Omental fat pad (tissue), 4 donors: ENCODE results near the gene GRM4. TPM values are rescaled to one million over a fixed set of nuclear protein-coding genes. Genes with fewer than 3 reads are reported as not detected.

Source experiments
- ATAC-seq: fragments of 150-250 bp; one replicate; pipeline ENCODE4 v1.9.1; 2016; ENCODE audit warnings: mild to moderate bottlenecking, moderate library complexity; ENCODE audit not compliant: low FRiP score
- DNase-seq: peaks from one replicate; pipeline ENCODE4 v3.0.0-alpha.2; 2019; ENCODE audit warnings: low spot score
- total RNA-seq, 4 donors: library from RNA; depleted of rRNA; stranded (reverse); fragments of >200 nt; gene quantifications; one replicate each; pipeline ENCODE4 v1.1.0, GENCODE V29; 2016
- TF ChIP-seq, protein P1 (sequence below), 3 donors: fragments of 450-650 bp; IDR thresholded peaks; one replicate each; pipeline ENCODE4 v1.5.1; 2016 to 2017; ENCODE audit warnings: antibody characterized with exemption in 3 of 3, mild to moderate bottlenecking in 3 of 3, moderate library complexity in 2 of 3

The GRM4 gene
- total RNA-seq, 4 donors from 2014 or later, result 0.60 TPM; not detected in 3

DNA sequence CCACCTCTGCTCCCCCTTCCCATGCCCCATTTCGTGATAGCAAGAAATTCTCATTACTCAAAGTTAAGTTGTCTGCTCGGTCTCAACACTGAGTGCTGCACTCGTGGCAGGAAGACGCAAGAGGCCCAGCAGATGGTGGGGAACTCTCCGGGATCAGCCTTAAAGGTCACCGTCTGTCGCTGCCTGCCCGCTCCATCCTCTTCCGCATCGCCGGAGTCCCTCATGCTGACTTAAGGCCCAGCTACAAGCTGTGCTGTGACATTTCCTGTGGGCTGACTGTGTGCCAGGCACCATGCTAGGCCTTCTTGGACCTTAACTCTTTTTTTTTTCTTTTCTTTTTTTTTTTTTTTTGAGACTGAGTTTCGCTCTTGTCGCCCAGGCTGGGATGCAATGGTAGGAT is 17.8 kb downstream of the GRM4 start:
- DNase-seq (no peak), ATAC-seq (no peak)
- TF ChIP-seq, protein P1, sequence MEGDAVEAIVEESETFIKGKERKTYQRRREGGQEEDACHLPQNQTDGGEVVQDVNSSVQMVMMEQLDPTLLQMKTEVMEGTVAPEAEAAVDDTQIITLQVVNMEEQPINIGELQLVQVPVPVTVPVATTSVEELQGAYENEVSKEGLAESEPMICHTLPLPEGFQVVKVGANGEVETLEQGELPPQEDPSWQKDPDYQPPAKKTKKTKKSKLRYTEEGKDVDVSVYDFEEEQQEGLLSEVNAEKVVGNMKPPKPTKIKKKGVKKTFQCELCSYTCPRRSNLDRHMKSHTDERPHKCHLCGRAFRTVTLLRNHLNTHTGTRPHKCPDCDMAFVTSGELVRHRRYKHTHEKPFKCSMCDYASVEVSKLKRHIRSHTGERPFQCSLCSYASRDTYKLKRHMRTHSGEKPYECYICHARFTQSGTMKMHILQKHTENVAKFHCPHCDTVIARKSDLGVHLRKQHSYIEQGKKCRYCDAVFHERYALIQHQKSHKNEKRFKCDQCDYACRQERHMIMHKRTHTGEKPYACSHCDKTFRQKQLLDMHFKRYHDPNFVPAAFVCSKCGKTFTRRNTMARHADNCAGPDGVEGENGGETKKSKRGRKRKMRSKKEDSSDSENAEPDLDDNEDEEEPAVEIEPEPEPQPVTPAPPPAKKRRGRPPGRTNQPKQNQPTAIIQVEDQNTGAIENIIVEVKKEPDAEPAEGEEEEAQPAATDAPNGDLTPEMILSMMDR (IDR thresholded peaks at IDR 0.05), result no peak

DNA sequence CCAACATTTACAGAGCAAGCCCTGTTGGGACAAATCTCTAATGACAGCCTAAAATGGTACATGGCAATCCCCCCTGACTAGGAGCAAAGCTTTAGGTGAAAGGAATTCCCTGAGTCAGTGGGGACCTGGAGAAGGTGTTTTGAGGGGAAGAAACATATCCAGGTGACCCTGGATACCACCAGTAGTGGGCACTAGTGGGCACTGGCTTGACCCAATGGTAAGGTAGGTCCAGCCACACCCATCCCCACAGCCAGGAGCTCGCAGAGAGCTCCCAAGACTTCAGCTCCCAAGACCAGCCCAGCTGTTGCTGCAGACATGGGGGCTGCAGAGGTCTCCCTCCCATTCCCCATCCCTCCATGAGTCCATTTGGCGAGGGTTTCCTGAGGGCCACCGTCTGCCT is 19.5 kb downstream of the GRM4 start:
- TF ChIP-seq, protein P1 (IDR thresholded peaks at IDR 0.05), result no peak
- ATAC-seq (no peak), DNase-seq (no peak)

DNA sequence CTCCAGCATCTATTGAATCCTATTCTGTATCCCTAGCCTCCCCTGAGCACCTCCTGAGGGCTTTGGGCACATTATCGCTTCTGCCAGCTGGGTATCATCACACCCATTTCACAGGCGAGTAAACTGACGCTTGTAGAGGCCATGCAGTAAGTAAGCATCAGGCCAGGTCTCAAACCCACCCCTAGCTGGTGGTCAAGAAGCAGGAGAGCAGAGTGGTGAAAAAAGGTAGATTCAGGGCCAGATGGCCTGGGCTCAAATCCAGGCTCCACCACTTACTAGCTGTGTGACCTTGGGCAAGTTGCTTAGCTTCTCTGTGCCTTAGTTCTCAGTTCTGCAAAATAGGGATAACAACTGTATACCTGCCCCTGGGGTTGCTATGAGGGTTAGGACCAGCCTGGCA is 19.9 kb downstream of the GRM4 start:
- TF ChIP-seq, protein P1 (IDR thresholded peaks at IDR 0.05), result no peak
- ATAC-seq, result no peak

DNA sequence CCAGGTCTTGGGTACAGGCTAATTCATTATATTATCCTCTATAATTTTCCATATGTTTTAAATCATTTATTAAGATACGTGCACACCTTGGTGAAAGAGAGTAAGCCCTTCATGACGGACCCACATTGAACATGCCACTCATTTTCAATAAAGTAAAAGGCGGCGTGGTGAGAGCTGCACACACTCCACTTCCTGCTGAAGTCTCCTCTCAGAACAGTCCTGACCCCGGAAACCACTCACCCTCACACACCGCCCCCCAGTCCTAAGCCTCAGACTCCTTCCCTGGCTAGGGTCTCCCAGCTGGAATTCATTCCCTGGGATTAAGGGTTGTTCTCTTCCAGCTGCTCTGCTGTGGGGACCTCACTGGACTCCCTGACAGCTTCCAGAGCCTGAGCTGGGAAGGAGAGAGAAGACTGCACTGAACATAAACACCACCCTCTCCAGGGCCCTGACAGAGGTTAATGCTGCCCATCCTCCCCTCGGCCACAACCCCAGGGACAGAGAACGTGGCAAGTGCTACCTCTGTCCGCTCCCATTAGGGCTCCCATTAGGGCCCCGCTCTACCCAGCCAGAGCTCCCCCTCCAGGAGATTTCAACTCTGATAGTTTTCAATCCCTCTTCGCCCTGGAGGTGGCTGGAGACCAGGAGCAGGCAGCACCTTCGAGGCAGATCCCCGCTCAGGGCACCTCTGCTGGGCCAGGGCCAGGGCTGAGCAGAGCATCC is 24.8 kb downstream of the GRM4 start:
- no peak for DNase-seq
- no peak for ATAC-seq
- TF ChIP-seq, protein P1 (IDR thresholded peaks at IDR 0.05), result no peak

More for the DNA sequence above, 19.9 kb downstream of the GRM4 start:
- no peak for DNase-seq

DNA sequence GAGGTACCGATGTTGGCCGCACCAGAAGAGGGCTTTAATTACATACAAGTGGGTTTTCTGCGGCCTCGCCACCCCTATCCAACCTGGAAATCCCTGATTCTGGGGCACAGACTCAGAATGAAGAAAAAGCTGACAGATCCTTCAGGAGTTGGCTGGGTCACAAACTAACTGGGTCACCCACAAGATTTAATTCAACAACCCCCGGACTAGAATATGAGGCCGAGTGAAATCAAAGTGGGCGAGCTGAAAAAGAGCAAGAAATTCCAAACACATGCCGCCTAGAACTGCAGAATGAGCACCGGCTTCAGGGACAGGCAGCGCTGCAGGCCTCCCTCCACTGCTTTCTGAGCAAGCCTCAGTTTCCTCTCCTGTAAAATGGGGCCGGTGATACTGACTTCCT is 30.0 kb downstream of the GRM4 start:
- DNase-seq (no peak), ATAC-seq (no peak)
- TF ChIP-seq, protein P1 (IDR thresholded peaks at IDR 0.05), result no peak

DNA sequence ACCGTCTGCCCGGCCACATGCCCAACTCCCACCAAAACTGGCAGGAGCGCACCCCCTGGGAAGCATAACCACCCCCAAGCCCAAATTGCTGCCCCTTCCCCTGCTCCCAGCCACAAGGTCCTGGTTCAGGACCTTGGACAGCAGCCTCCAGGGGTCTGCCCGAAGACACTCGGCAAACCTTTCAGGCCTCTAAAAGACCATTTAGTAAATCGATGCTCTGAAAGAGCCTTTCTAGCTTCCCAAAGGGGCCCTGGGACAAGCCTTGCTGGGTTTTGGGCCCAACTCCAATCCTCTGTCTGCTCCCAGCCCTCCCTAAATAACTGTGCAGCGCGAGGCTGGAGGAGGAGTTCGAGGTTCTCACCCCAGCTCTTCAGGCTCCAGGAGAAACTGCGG is 30.5 kb downstream of the GRM4 start:
- TF ChIP-seq, protein P1 (IDR thresholded peaks at IDR 0.05), result no peak
- ATAC-seq (no peak), DNase-seq (no peak)

DNA sequence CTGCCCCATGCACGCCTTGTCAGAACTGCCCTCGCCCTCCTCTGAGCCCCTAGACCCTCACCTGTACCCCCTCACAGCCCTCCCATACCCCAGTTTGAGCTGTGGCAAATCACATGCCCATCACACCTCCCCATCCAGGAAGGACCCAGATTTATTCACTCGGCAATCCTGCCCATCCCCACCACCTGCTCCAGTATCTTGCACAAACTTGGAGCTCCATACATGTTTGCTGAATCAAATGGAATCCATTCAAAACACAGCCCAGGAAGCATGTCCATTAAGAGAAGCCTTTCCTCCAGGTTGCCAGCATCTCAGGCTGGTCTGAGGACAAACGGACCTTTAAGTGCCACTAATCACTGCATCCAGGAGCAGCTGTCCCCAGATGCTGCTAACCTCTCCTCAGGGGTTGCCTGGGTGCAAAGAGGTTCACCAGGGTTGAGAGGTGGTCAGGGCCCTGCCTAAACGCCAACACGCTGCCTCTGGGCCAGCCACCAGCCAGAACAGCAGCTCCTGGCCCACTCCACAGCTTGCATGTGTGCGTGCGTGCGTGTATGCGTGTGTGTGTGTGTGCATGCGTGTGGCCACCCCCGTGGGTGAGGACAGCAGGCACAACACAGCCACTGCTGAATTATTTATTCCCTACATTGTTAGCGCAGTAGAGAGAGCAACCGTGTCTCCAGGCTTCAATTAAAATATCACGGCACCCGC is 31.0 kb downstream of the GRM4 start:
- no peak for ATAC-seq
- no peak for DNase-seq
- TF ChIP-seq, protein P1 (IDR thresholded peaks at IDR 0.05), result no peak
